Liver (tissue), 9 donors: ENCODE measurements around the gene SPACA9. TPM values are rescaled to one million over a fixed set of nuclear protein-coding genes. Genes with fewer than 3 reads are reported as not detected.

ENCODE experiments used
- DNase-seq: peaks from one replicate; pipeline ENCODE4 v3.0.0-alpha.2; 2017; ENCODE audit warnings: low spot score
- H3K27ac ChIP-seq, 2 donors: one replicate each; pipeline ENCODE4 v1.7.0; 2013; ENCODE audit warnings: inconsistent platforms in 2 of 2, low read length in 2 of 2, control low read depth in 1 of 2, low read depth in 1 of 2, mild to moderate bottlenecking in 1 of 2
- H3K27me3 ChIP-seq, 4 donors: one replicate each; pipeline versions ENCODE4 v1.6.1 to v1.7.0; 2013; ENCODE audit warnings: low read length in 3 of 4, inconsistent platforms in 1 of 4, mild to moderate bottlenecking in 1 of 4, moderate library complexity in 1 of 4; ENCODE audit not compliant: control insufficient read depth in 4 of 4, insufficient read depth in 4 of 4
- H3K36me3 ChIP-seq, 4 donors: one replicate each; pipeline versions ENCODE4 v1.6.1 to v1.7.0; 2013; ENCODE audit warnings: low read length in 3 of 4, mild to moderate bottlenecking in 3 of 4, low read depth in 1 of 4, moderate library complexity in 1 of 4; ENCODE audit not compliant: control insufficient read depth in 4 of 4, insufficient read depth in 3 of 4
- H3K4me1 ChIP-seq, 4 donors: one replicate each; pipeline versions ENCODE4 v1.6.1 to v1.7.0; 2013; ENCODE audit warnings: low read length in 3 of 4, mild to moderate bottlenecking in 3 of 4, moderate library complexity in 1 of 4; ENCODE audit not compliant: control insufficient read depth in 4 of 4, insufficient read depth in 4 of 4
- H3K4me3 ChIP-seq, 3 donors: one replicate each; pipeline versions ENCODE4 v1.6.1 to v1.7.0; 2013; ENCODE audit warnings: low read length in 3 of 3, control low read depth in 1 of 3, low read depth in 1 of 3, mild to moderate bottlenecking in 1 of 3
- H3K9ac ChIP-seq, 2 donors: one replicate each; pipeline ENCODE4 v1.7.0; 2013; ENCODE audit warnings: low read length in 2 of 2, mild to moderate bottlenecking in 2 of 2, moderate library complexity in 2 of 2, control low read depth in 1 of 2, low read depth in 1 of 2
- H3K9me3 ChIP-seq, 4 donors: one replicate each; pipeline versions ENCODE4 v1.6.1 to v1.7.0; 2013; ENCODE audit warnings: low read length in 3 of 4; ENCODE audit not compliant: control insufficient read depth in 4 of 4
- ATF3 ChIP-seq: IDR thresholded peaks from 2 replicates; pipeline ENCODE4 v1.6.1; 2016; ENCODE audit warnings: antibody characterized with exemption
- EGR1 ChIP-seq, 2 donors: IDR thresholded peaks; 2 replicates each; pipeline ENCODE4 v1.6.1; 2016 to 2018; ENCODE audit warnings: antibody characterized with exemption in 2 of 2, low read depth in 2 of 2
- FOXA1 ChIP-seq: IDR thresholded peaks from 2 replicates; pipeline ENCODE4 v1.6.1; 2016; ENCODE audit warnings: antibody characterized with exemption
- FOXA2 ChIP-seq: IDR thresholded peaks from 2 replicates; pipeline ENCODE4 v1.6.1; 2016; ENCODE audit warnings: antibody characterized with exemption
- GABPA ChIP-seq, 2 donors: IDR thresholded peaks in 1 of 2; conservative IDR thresholded peaks in 1 of 2; 2 replicates each; pipeline ENCODE4 v1.6.1; 2016; ENCODE audit warnings: antibody characterized with exemption in 2 of 2, mild to moderate bottlenecking in 1 of 2, moderate library complexity in 1 of 2
- HNF4A ChIP-seq, 2 donors: conservative IDR thresholded peaks; 2 replicates each; pipeline ENCODE4 v1.6.1; 2016; ENCODE audit warnings: antibody characterized with exemption in 2 of 2, mild to moderate bottlenecking in 2 of 2
- HNF4G ChIP-seq: IDR thresholded peaks from 2 replicates; pipeline ENCODE4 v1.6.1; 2016; ENCODE audit warnings: antibody characterized with exemption
- JUND ChIP-seq, 2 donors: IDR thresholded peaks; 2 replicates each; pipeline ENCODE4 v1.6.1; 2016; ENCODE audit warnings: antibody characterized with exemption in 2 of 2
- RAD21 ChIP-seq, 2 donors: IDR thresholded peaks; 2 replicates each; pipeline ENCODE4 v1.6.1; 2016; ENCODE audit warnings: antibody characterized with exemption in 2 of 2, mild to moderate bottlenecking in 2 of 2
- RXRA ChIP-seq, 2 donors: IDR thresholded peaks; 2 replicates each; pipeline ENCODE4 v1.6.1; 2017 to 2018; ENCODE audit warnings: antibody characterized with exemption in 2 of 2, mild to moderate bottlenecking in 1 of 2
- SP1 ChIP-seq: IDR thresholded peaks from 2 replicates; pipeline ENCODE4 v1.6.1; 2018; ENCODE audit warnings: antibody characterized with exemption, mild to moderate bottlenecking
- TAF1 ChIP-seq: conservative IDR thresholded peaks from 2 replicates; pipeline ENCODE4 v1.6.1; 2016; ENCODE audit warnings: antibody characterized with exemption, mild to moderate bottlenecking
- YY1 ChIP-seq: IDR thresholded peaks from 2 replicates; pipeline ENCODE4 v1.6.1; 2016; ENCODE audit warnings: antibody characterized with exemption, mild to moderate bottlenecking
- WGBS: extraction: QIAGEN DNeasy Blood & Tissue Kit; methylation state at CpG from one replicate; pipeline ENCODE4 v1.1.7; 2013; 5-methylcytosine and 5-hydroxymethylcytosine counted together
- polyA plus RNA-seq, 2 donors: library from polyadenylated mRNA; stranded (reverse) in 1 of 2; unstranded in 1 of 2; fragments of 200-250 nt in 1 of 2; fragments of >200 nt in 1 of 2; fragmentation: Nextera tagmentation in 1 of 2; extraction: Ambion mirVana in 1 of 2; gene quantifications; one replicate each; pipeline versions ENCODE4 v1.2.1 to v1.2.3, GENCODE V29; 2013 to 2015
- total RNA-seq, 2 donors: library from RNA; depleted of rRNA; stranded (reverse); fragments of >200 nt; gene quantifications; one replicate each; pipeline ENCODE4 v1.2.3, GENCODE V29; 2014
- TF ChIP-seq, protein P1 (sequence below): IDR thresholded peaks from 2 replicates; pipeline ENCODE4 v1.6.1; 2016; ENCODE audit warnings: antibody characterized with exemption
- TF ChIP-seq, protein P2 (sequence below): fragments of 150-350 bp; IDR thresholded peaks from 2 replicates; pipeline ENCODE4 v1.5.1; 2017; ENCODE audit warnings: improper control_type of control experiment, low read depth, low read length; ENCODE audit not compliant: missing input control
- TF ChIP-seq, protein P3 (sequence below): IDR thresholded peaks from 2 replicates; pipeline ENCODE4 v1.6.1; 2016; ENCODE audit warnings: antibody characterized with exemption, mild to moderate bottlenecking
- donor health status: healthy.
- donor health status: healthy.
- donor health status: healthy.
- donor health status: healthy.
- donor health status: healthy.

The SPACA9 gene
- total and polyA plus RNA-seq, 4 donors, result 0.67 to 1.3 (median 0.98) TPM

- TF ChIP-seq, protein P1, sequence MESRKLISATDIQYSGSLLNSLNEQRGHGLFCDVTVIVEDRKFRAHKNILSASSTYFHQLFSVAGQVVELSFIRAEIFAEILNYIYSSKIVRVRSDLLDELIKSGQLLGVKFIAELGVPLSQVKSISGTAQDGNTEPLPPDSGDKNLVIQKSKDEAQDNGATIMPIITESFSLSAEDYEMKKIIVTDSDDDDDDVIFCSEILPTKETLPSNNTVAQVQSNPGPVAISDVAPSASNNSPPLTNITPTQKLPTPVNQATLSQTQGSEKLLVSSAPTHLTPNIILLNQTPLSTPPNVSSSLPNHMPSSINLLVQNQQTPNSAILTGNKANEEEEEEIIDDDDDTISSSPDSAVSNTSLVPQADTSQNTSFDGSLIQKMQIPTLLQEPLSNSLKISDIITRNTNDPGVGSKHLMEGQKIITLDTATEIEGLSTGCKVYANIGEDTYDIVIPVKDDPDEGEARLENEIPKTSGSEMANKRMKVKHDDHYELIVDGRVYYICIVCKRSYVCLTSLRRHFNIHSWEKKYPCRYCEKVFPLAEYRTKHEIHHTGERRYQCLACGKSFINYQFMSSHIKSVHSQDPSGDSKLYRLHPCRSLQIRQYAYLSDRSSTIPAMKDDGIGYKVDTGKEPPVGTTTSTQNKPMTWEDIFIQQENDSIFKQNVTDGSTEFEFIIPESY, result no peak
These were observed 29.5 kb upstream of the SPACA9 start (continued) for GRCh38 chr9:132849185-132849706.

DNA sequence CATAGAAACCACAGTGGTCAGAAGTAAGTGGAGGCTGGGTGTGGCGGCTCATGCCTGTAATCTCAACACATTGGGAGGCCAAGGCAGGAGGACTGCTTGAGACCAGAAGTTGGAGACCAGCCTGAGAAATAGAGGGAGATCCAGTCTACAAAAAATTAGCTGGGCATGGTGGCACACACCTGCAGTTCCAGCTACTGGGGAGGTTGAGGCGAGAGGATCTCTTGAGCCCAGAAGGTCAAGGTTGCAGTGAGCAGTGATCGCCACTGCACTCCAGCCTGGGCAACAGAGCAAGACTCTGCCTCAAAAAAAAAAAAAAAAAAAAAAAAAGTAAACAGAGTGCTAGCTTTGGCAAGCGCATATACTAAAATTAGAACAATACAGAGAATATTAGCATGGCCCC, 25.2 kb upstream of the SPACA9 start:
- Histone ChIP-seq H3K4me1 (no peaks in the 10 kb centered on the region), H3K27me3 (peaks cover 0 to 1% (median 0%) of the 10 kb centered on the region in 4 donors), H3K9me3 (no peaks in the 10 kb centered on the region), H3K27ac (no peak overlapping the region), H3K9ac (no peak overlapping the region), H3K4me3 (no peak overlapping the region), H3K36me3 (no peaks in the 10 kb centered on the region)
- TF ChIP-seq, protein P1, result no peak
- TF ChIP-seq, protein P2, sequence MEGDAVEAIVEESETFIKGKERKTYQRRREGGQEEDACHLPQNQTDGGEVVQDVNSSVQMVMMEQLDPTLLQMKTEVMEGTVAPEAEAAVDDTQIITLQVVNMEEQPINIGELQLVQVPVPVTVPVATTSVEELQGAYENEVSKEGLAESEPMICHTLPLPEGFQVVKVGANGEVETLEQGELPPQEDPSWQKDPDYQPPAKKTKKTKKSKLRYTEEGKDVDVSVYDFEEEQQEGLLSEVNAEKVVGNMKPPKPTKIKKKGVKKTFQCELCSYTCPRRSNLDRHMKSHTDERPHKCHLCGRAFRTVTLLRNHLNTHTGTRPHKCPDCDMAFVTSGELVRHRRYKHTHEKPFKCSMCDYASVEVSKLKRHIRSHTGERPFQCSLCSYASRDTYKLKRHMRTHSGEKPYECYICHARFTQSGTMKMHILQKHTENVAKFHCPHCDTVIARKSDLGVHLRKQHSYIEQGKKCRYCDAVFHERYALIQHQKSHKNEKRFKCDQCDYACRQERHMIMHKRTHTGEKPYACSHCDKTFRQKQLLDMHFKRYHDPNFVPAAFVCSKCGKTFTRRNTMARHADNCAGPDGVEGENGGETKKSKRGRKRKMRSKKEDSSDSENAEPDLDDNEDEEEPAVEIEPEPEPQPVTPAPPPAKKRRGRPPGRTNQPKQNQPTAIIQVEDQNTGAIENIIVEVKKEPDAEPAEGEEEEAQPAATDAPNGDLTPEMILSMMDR, result no peak
- TF ChIP-seq EGR1 (IDR thresholded peaks at IDR 0.05; ENCODE audit: low read depth in 2 of 2) (no peak), GABPA (IDR thresholded peaks at IDR 0.05 in 1 of 2, conservative IDR thresholded peaks at IDR 0.05 in 1 of 2) (no peak), ATF3 (no peak), YY1 (no peak), RAD21 (IDR thresholded peaks at IDR 0.05) (no peak), FOXA1 (no peak)
- TF ChIP-seq, protein P3, sequence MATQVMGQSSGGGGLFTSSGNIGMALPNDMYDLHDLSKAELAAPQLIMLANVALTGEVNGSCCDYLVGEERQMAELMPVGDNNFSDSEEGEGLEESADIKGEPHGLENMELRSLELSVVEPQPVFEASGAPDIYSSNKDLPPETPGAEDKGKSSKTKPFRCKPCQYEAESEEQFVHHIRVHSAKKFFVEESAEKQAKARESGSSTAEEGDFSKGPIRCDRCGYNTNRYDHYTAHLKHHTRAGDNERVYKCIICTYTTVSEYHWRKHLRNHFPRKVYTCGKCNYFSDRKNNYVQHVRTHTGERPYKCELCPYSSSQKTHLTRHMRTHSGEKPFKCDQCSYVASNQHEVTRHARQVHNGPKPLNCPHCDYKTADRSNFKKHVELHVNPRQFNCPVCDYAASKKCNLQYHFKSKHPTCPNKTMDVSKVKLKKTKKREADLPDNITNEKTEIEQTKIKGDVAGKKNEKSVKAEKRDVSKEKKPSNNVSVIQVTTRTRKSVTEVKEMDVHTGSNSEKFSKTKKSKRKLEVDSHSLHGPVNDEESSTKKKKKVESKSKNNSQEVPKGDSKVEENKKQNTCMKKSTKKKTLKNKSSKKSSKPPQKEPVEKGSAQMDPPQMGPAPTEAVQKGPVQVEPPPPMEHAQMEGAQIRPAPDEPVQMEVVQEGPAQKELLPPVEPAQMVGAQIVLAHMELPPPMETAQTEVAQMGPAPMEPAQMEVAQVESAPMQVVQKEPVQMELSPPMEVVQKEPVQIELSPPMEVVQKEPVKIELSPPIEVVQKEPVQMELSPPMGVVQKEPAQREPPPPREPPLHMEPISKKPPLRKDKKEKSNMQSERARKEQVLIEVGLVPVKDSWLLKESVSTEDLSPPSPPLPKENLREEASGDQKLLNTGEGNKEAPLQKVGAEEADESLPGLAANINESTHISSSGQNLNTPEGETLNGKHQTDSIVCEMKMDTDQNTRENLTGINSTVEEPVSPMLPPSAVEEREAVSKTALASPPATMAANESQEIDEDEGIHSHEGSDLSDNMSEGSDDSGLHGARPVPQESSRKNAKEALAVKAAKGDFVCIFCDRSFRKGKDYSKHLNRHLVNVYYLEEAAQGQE, result no peak
- DNase-seq, result no peak
- 85% methylated on average over 4 of the region's 4 CpGs for WGBS

GRCh38 chr9:132854832-132855231, 23.9 kb upstream of the SPACA9 start:
- DNase-seq, result no peak
- H3K9ac ChIP-seq, result no peak overlapping the region
- no peak overlapping the region for H3K27ac ChIP-seq
- no peaks in the 10 kb centered on the region for H3K9me3 ChIP-seq
- no peak overlapping the region for H3K4me3 ChIP-seq
- WGBS, result 89% methylated on average over 10 of the region's 10 CpGs
- H3K27me3 ChIP-seq, result peaks cover 0 to 6% (median 0%) of the 10 kb centered on the region in 4 donors
- no peaks in the 10 kb centered on the region for H3K36me3 ChIP-seq
- no peaks in the 10 kb centered on the region for H3K4me1 ChIP-seq
- TF ChIP-seq HNF4G (no peak), SP1 (no peak), HNF4A (conservative IDR thresholded peaks at IDR 0.05) (no peak), FOXA2 (no peak), GABPA (IDR thresholded peaks at IDR 0.05 in 1 of 2, conservative IDR thresholded peaks at IDR 0.05 in 1 of 2) (no peak), JUND (IDR thresholded peaks at IDR 0.05) (no peak), TAF1 (no peak), RXRA (IDR thresholded peaks at IDR 0.05) (no peak)
- TF ChIP-seq, protein P1, result no peak
- TF ChIP-seq, protein P2, result no peak
